Activated naive CD4-positive, alpha-beta T cell treated with anti-CD3 and anti-CD28 coated beads, Interleukin-2, amount 50 U/mL, for 16 hours (primary cell): ENCODE results near the gene CPS1.

Experiments
- DNase-seq: peaks from one replicate; pipeline ENCODE4 v3.0.0-alpha.2; 2020

CPS1 gene

GRCh38 chr2:210713122-210713521, 156.7 kb downstream of the CPS1 start:
- DNase-seq: no peak

- no peak for DNase-seq
Measured at GRCh38 chr2:210715560-210716082, 159.2 kb downstream of the CPS1 start.

GRCh38 chr2:210718503-210718902, 162.1 kb downstream of the CPS1 start:
- DNase-seq: no peak

GRCh38 chr2:210722092-210722491, 165.7 kb downstream of the CPS1 start:
- DNase-seq: no peak

GRCh38 chr2:210727549-210727948, 171.2 kb downstream of the CPS1 start:
- DNase-seq: no peak
